HK-2 (cell line): ENCODE results near the gene KRT77.

Source experiments
- DNase-seq: peaks from one replicate; pipeline ENCODE4 v3.0.0-alpha.2; 2018; ENCODE audit not compliant: unreplicated experiment

KRT77 gene

DNA sequence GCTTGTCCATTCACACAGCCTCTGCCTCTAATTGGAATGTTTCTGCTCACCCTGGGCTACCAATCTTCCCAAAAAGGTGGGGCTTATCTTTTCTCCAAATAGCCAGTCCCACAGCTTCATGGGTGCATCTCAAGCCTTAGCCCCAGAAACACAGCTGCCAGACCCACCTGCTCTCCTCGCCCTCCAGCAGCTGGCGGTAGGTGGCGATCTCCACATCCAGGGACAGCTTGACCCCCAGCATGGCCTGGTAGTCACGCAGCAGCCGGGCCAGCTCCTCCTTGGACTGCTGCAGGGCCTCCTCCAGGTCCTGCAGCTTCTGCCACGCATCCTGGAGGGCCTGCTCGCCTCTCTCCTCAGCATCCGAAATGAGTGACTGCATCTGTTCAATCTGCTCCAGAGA lies 11.1 kb downstream of the KRT77 start:
- no peak for DNase-seq

DNA sequence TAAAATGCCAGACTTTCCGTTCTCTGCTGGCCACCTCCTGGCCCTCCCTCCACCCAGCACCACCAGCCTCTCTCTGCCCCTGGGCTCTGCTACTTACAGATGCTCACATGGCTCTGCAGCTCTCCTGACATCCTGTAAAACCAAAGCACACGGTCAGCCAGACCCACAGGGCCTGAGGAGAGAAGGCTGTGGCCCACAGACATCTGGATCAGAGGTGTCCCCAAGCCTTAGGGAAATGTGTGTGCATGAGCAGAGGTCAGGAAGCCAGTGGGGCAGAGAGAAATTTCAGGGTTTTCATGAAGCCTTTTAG lies 11.5 kb downstream of the KRT77 start:
- no peak for DNase-seq

DNA sequence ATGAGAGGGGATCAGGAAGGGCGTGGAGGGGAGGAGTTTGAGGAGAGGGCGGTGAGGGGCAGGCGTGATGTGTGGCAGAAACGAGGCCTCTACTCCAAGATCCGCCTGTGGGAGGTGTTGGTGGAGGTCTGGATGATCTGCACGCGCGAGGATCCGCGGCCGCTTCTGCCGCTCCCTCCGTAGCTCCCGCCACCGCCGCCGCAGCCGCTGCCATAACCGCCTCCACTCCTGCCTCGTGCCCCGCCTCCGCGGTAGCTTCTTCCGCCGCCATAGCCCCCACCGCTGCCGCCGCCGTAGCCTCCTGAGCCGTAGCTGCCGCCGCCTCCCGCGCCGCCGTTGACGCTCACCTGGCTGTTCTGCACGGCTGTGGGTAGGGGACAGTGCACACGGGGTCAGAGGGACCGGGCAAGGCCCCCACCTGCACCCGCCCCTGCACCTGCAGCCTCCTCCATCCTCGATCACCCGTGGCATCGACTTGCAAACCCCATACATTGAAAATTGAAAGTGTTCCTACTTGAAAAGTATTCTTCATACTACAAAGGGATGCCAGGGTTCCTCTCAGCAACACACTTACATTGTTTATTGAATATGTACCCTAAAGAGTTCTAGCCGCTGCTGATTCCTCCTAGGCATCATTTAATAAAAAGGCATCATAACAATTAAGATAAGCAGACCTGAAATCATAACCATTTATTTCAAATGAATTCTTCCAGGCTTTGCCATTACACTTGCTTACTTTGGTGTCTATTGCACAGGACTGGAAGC lies 12.1 kb downstream of the KRT77 start:
- no peak for DNase-seq

DNA sequence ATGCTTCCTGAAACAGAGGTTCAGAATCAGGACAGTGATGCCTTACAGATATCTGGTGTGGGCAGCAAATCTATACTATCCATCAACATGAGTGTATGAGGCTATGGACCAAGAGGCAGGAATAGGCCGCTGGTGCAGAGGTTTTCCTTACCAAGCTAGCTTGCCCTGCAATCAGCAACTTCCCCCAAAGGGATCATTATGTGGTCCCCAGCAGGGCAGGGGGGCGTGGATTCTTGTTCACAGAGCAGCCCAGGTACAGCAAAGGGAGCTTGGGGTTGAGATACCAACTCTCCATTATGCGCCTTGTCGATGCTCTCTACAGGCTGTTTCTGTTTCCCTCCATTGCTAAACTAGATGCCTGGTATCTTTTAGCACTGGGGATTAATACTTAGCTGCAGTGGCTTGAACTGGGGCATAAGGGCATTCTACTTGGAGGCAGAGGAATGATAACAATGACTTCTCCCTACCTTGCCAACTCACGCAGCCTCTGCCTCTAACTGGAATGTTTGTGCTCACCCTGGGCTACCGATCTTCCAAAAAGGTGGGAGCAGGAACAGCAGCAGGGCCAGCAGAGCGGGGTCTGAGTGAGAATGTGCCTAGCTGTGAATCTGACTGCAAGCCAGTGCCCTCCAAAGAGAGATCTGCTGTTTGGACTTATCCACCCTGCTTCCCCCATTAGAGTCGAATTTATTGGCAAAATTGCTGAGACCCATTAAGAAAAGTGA lies 12.8 kb downstream of the KRT77 start:
- no peak for DNase-seq

DNA sequence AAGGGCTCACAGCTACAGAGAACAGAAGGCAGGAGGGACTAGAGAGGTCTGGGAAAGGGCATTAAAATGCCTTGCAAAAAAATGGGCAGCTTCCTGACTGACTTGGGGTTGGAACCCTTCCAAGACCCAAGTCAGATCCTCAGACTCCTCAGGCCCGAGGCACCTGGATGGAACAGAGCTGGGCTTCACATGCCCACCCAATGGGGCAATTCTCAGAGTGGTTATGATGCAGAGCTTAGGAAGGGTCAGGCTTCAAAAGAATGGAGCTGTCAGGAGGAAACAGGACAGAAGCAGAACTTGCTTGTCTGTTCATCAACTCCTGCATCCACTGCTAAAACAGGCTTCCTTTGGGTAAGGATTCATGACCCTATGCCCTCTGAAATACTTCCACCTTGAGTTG lies 13.4 kb downstream of the KRT77 start:
- no peak for DNase-seq

- DNase-seq: no peak
Measured at GRCh38 chr12:52689239-52689638, 14.1 kb downstream of the KRT77 start.

DNA sequence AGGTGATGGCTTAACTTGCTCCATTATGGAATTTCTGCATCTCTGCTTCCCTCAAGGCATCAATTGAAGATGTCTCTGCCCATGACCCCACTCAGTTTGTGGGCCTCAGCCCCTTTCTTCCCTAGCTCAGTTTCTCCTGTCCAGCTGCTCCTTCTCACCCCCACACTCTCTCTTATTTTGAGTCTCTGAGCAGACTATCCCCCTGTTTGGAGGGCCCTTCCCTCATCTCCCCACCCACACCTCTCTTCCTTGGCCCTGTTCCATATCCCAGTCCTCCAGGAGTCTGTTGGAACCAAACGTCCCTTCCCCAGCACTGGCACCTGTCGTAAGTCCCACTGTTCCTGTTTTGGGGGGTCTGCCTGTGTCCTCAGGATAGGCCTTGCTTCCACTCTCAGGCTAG lies 14.8 kb downstream of the KRT77 start:
- DNase-seq: no peak

- DNase-seq: no peak
Measured at GRCh38 chr12:52687497-52688385, 15.6 kb downstream of the KRT77 start.

- DNase-seq: no peak
Measured at GRCh38 chr12:52686756-52687487, 16.4 kb downstream of the KRT77 start.

DNA sequence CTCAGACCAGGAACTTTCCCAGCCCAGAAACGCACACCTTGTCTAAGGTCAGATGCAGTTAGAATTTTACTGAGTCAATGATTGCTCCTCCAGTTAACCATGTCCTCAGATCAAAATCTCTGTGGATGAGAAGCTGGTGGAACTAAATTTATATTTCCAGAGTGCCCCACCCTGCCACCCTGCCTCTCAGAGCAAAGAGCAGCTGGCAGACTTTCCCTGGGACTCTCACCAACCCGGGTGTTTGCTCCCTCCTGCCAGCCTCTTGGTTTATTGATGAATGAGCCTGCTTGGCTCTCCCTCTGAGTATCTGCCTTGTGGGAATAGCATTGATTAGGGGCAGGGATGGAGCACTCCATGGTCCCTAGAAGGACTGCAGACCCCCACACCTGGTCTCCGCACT lies 17.3 kb downstream of the KRT77 start:
- DNase-seq: no peak

- no peak for DNase-seq
Measured at GRCh38 chr12:52685406-52685890, 17.9 kb downstream of the KRT77 start.

- no peak for DNase-seq
Measured at GRCh38 chr12:52684431-52684830, 18.9 kb downstream of the KRT77 start.

DNA sequence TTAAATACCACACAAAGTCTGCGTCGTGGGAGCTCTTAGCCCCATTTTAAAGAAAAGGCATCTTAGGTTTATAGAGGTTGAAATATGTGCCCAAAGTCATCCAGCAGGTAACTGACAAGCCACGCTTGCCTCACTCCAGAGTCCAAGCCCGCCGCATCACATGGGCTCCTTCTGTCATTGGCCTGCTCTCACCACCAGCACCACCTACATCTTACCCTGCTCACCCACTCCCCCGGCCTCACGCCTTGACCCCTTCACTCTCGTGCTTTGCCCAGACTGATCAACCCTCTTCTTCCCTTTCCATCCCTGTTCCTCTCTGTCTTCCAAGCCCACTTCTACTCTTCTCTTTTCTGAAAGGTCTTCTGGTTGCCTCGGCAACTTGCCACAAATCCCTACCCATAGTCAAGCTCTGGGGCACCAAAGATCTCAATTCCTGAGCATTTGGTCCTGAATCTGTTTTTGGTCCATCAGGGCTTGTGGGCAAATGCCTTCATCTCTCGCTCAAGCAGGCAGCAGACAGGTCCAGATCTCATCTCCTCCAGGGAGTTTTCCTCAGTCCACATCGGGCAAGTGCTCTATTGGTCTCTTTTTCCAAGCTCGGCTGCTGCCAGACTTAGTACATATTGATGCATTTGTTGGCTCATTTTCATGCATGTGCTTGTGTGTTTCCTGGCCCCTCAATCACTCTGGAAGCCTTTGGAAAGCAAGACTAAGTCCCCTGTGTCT lies 19.6 kb downstream of the KRT77 start:
- no peak for DNase-seq

GRCh38 chr12:52682938-52683574 lies 20.3 kb downstream of the KRT77 start:
- DNase-seq: no peak

DNA sequence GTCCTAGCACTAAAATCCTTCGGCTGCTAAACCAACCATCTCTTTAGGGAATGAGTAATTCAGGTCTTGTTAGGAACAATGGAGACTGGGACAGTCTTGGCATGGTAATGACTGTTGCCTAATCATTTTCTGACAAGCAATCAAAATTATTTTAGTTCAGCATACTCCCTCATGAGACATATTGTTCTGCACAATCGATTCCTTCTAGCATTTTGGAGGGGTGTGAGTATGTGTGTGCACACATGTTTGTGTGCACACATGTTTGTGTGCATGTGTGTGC lies 21.0 kb downstream of the KRT77 start:
- no peak for DNase-seq

DNA sequence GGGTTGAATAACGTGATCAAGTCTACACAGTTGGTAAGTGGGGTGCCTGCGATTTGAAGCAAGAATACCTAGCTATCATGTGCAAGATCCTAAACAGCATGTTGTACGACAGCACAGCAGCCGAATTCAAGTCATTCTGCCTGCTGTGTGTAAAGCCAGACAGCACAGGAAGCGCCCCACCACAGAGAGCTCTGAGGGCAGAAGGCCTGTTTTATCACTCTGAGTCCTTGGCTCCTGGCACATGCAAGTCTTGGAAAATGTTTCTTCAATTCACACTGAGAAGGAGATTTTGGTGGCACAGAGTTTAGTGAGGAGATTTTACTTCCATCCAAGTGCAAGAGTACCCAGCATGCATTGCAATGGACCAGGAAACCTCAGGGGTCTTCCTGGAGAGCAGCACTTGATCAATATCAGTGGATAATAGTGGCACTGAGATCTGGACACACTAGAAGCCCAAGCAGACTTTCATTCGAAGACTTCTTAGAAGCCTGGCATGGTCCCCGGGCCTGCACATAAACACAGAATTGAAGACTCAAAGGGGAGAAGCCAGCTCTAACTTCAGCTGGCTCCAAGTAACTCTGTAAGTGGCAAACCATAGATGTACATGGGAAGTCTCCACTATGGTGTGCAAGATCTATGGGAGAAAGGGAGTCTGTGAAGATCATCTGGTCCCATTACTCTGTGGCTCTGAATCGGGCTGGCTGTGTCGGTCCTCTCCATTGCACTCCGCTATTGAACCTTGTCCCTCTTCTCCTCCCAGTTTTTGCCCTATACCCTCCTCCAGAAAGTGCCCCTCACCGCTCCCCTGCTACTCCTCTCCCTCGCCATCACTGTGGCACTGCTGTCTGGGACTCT lies 21.6 kb downstream of the KRT77 start:
- no peak for DNase-seq

DNA sequence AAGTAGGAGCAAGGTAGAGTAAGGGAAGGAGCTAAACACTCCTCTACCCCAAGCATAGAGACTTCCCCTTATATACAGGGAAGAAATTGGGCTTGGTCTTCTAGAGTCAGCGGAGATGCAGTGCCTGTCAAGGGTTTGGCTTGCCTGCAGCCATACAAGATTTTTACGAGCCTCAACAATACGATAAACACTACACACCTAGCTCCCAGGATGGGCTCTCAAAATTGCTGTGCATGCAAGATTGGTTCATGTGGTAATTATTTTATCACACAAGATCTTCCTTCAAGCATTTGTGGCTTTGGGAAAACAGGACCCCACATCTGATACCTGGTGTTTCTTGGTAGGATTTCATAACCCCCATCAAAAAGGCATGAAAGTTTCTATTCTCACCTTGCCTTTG lies 23.0 kb downstream of the KRT77 start, which contains the start of gene KRT1:
Gene KRT1 (minus strand): TSS at position 45 of the 400 bp plus-strand sequence. CDS start 59 bp downstream, outside the sequence.
- DNase-seq: no peak

DNA sequence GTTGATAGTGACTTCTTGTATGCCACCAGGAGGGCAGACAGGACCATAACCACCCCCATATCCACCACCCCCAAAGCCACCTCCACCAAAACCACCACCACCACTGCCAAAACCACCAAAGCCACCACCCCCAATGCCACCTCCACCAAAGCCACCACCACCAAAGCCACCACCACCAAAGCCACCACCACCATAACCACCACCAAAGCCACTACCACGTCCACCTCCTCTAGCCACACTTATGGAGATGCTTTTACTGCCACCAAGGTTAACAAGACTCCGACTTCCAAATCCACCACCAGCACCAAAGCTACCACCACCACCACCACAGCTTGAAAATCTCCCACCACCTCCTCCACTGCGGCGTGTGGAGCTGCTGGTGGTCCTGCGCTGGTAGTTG lies 23.4 kb downstream of the KRT77 start:
- DNase-seq: no peak

DNA sequence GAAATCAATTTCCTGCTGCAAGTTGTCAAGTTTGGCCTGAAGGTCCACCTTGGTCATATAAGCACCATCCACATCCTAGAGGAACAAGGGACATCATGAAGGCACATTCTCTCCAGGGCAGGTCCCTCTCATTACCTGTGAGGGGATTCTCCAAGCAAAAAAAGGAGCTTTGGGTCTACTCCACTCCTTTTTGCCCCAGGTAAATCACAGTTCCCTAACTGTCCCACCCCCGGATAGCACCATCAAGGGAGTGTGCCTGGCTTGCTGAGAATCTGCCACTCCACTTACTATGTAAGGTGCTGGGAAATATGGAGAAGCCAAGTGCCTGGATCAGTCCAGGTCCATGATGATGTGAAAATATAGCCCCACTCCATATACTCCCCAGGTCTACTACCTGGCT lies 25.7 kb downstream of the KRT77 start:
- DNase-seq: no peak

DNA sequence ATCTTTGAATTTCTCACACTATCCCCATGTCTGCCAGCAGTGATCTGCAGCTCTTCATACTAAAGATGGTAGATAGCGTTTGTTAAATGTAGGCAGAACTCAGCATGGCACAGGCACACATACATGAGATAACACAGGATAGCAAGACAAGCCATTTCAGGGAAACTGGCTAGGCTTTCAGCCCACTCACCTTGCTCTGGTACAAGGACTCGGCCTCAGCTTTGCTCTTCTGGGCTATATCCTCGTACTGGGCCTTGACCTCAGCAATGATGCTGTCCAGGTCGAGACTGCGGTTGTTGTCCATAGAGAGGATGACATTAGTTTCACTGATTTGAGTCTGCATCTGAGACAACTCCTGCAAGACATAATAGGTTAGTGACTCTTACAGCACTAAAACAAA lies 26.2 kb downstream of the KRT77 start:
- no peak for DNase-seq
